Head of caudate nucleus (tissue), 42 donors: ENCODE measurements around the gene PRKN.
"Not testable (repeated sequence)": the region's sequence is repeated elsewhere in the genome, so short reads cannot be mapped to it uniquely, and the experiment has no call there.

Experiments
- DNase-seq, 42 donors: peaks; one replicate each; pipeline versions ENCODE4 v3.0.0 to v3.0.0-alpha.2; 2020 to 2021; ENCODE audit warnings: mixed read lengths in 7 of 42
- intact Hi-C: fragments of 100-400 bp; cut with DNase I; formaldehyde crosslinking; loops from one replicate; pipeline ENCODE4 v1.15.0; 2022

The PRKN gene

DNA sequence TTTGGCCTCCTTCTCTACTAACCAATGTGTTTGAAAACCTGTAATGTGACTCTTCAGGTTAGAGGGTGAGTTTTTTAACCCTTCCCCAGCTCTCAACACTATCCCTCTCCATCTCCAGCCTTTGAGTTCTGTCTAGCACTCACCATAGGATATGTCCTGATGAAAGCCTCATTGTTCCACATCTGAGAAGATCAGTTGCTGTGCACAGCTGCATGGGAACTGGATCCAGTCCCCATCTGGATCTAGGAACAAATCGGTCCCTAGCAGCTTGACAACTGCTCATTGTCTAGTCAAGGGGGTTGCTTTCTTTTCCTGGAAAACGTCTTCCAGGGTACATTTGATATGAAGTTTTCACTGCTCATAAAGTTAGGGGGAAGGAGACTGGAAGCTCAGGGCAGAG, 1408.3 kb downstream of the PRKN start:
- peak; percentile 21 to 91 (median 77) for DNase-seq
- intact Hi-C loops, result no loop called here

DNA sequence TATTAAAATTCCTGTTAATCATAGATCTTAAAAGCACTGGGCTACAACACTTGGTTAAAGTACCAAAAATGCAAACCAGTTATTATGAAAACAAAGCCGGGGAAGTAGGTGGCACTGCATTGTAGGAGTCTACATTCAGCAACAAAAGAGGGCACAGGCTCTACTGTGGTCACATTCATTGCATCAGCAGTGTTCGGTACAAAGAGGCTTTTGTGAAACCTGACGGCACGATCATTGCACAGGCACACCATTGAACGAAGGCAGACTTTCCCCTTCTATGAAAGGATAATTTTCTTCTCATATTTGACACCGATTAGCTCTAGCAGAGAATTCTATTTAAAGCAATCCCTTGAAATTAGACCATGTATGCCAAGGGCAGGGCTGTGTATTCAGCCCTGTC, 1409.1 kb downstream of the PRKN start:
- intact Hi-C loops, result no loop called here
- DNase-seq, result peak; percentile 21 to 90 (median 74)

DNA sequence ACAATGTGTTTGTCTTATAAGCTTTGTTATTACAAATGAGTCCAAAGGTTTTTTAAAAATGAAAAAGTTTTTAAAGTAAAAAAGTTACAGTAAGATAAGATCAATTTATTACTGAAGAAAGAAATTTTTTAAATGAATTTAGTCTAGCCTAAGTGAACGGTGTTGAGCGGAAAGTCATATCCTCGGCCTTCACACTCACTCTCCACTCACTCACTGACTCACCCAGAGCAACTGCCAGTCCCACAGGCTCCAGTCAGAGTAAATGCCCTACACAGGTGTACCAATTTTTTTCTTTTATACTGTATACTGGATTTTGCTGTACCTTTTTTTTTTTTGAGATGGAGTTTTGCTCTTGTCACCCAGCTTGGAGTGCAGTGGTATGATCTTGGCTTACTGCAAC, 1411.0 kb downstream of the PRKN start:
- no peak for DNase-seq
- intact Hi-C loops, result no loop called here

DNA sequence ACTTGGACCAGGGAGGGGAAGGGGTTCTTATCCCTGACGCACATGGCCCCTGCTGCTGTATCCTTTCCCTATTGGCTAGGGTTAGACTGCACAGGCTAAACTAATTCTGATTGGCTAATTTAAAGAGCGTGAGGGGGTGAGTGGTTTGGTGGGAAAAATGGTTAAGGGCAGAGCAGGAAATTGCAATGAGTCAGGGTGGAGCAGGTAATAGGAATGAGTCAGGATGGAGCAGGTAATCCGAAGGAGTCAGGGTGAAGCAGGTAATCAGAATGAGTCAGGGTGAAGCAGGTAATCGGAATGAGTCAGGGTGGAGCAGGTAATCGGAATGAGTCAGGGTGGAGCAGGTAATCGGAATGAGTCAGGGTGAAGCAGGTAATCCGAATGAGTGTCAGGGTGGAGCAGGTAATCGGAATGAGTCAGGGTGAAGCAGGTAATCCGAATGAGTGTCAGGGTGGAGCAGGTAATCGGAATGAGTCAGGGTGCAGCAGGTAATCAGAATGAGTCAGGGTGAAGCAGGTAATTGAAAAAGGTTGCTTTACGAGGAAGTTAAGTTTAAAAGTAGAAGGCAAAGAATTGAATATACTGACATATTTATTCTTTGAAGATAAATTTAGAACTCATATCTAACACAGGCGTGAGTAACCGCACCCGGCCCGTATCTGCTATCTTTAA, 1412.2 kb downstream of the PRKN start:
- DNase-seq, intact Hi-C loops: not testable (repeated sequence)

DNA sequence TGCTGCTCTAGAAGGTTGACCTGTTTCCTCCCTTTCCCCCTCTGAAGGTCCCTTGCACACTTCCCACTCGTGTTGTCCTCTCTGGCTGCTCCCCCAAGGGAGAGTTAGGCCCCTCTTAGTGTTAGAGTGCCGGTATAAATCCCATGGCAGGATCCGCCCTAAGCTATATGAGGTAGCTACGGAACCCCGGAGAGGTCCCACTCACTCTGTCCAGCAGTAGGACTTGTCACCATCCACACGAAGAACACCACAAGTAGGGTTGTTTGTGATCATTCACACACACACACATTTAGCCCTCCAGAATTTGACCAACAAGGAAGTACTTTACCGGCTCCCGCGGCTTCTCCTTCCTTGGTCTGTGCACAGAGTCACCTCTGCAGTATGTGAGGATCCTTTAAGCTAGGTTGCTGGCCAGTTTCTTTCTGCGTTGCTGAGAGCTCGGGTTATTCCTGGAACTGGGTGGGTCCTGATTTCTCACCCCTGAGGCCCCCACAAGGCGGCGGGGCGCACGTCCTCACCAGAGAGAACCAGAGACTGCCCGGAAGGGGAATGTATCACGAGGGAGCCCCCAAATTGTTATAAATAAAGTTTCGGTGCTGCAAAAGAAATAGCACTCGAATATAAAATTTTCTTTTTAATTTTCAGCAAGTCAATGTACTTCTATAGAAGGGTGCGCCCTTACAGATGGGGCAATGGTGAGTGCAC, 1412.9 kb downstream of the PRKN start:
- DNase-seq, intact Hi-C loops: not testable (repeated sequence)

DNA sequence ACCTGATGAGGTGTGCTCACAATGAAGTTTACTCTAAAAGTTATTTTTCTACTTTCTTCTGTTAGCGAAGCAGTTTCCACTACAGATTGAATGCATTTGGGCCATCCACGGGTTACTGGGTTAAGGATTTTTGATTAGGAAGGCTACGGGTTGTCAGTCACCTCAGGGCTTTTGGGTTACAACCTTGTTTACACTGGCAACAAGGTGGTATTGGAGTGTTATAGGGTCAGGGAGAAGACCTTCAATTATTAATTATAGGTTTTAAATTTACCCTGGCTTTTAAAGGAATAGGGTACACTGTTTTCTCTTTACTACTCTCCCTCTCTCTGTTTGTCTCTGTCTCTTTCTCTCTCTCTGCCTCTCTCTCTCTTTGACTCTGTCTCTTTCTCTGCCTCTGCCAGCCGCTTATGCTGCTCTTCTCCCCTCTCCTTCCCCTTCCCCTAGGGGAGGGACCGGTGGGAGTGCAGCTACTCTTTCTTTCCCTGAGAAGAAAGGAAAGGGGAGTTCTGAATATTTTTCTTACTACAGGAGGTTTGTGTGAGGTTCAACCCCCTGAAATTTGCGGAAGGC, 1413.5 kb downstream of the PRKN start:
- no peak for DNase-seq
- intact Hi-C loops, result no loop called here

DNA sequence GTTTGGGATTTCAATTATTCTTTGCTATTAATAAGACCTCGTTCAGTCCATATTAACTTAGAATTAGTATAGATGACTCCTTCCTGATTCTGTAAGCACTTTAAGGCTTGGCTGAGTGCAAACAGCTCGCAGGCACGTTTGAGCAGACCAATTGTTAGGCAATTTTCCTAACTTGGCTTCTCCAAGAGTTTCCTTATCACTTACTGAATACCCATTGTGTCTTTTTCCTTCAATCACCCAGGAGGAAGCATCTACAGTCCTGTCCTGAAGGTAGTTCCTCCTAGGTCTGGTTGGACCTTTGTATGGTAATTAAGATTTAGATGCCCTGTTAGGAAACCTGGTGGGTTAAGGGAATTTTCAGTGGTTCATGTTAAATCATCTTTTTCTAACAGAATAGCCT, 1414.1 kb downstream of the PRKN start:
- DNase-seq, intact Hi-C loops: not testable (repeated sequence)

DNA sequence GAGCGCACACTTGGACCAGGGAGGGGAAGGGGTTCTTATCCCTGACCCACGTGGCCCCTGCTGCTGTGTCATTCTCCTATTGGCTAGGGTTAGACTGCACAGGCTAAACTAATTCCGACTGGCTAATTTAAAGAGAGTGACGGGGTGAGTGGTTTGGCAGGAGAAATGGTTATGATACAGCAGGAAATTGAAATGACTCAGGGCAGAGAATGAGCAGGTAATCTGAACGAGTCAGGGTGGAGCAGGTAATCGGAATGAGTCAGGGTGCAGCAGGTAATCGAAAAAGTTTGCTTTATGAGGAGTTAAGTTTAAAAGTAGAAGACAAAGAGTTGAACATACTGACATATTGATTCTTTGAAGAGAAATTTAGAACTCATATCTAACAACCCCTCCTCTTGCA, 1417.8 kb downstream of the PRKN start:
- not testable (repeated sequence) for DNase-seq

DNA sequence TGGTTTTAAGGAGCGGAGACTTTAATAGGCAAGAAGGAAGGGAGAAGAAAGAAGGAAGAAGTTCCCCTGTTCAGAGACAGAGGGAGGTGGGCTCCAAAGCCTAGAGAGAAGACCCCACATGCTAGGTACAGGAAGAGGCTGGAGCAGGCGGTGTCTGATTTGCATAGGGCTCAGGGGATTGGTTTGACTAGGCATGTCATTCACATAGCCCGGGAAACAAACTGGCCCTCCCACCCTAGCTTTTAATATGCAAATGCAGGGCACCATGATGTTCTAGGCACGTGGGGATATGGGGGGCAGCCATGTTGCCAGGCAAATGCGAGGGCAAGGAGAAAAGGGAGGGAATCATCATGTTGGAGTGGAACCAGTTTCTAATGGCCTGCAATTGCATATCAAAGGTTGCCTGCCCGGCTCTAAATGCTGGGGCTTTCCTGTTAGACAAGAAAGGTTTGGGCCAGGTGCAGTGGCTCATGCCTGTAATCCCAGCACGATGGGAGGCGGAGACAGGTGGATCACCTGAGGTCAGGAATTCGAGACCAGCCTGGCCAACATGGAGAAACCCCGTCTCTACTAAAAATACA, 1419.4 kb downstream of the PRKN start:
- no peak for DNase-seq
- intact Hi-C loops, result no loop called here

More for the DNA sequence above, 1417.8 kb downstream of the PRKN start:
- intact Hi-C loops, result not testable (repeated sequence)

DNA sequence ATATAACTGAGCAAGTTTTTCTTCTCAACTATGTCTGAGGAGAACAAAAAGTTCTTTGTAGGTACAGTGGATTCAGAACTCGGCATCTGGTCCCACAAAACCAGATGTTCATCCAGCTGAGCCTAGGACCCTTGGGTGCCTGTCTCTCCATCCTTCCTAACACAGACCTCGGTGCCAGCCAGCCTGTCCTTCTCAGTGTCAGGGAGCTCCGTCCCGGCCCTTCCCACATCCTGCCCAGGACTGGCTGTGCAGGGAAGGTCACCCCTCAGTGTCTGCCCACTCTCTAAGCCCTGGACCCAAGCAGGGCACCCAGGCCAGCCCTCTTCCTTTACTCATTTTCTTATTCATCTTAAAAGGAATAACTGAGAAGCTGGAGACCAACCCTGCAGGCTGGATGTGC, 1421.7 kb downstream of the PRKN start:
- peak in 24 of 42 donors; percentile 7 to 66 (median 40) for DNase-seq
- intact Hi-C loops, result no loop called here

DNA sequence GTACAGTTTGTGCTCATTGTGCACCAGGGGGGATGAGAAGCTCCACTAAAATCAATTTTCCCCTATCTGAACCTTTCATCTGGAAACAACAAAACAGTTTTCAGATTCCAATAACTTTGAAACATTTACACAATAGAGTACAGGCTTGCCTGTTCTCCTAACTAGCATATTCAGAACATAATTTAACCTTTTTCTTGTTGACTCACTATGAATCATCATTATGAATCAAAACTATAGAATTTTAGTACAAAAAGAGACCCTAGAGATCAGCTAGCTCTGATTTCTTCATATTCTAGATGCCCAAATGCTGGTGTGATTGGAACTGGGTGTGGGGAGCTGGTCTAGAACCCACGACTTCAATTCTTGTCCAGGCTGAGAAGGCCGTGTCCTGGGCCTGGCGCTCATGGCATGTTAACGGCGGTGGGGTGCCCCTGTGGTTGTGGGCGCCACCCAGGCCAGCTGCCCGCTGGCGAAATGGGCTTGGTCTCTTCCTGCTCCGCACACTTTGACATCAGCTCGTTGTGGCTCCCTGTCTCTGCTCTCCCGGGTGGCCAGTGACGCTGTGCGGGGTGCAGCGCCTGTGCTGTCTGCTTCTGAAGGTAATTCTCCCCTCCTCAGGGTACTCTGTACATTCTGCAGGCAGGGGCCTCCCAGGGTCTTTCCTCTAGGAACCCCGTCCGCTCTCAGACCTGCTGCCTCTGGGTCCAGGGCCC, 1423.8 kb downstream of the PRKN start:
- no peak for DNase-seq
- intact Hi-C loops, result no loop called here

DNA sequence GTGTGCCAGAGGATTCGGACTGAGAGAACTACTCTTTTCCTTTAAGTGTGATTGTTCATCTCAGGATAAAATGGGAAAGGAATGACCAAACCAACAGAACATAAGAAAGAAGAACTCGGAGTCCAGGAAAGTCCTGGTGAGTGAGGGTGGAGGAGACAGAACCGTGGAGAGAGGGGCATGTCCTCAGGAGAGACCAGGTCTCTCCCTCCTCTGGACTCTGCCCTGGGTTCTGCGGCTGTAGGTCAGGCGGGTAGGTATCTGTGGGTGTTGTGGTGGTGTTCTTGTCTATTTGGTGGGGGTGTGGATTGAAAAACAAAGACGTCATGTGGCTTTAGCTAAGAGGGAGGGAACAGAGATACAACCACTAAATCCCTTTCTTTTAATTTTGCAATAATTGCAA, 1424.6 kb downstream of the PRKN start:
- intact Hi-C loops, result no loop called here
- DNase-seq, result no peak

DNA sequence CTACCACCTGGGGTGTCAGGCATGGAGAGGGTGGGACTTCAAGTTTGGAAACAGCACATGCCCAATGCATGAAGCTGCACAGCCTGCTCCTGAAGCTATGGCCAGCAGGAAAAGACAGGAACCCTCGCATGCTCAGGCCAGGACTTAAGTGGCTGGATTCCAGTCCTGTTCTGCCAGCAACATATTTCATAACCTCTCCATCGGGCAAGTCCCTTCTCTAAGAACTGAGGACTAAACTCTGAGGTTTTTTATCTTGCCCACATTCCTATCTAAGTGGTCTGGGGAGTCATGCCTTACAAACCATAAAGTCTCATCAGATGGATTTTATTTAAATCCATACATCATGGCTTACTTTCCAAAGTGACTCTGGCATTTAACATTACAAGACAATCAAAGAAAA, 1426.2 kb downstream of the PRKN start:
- intact Hi-C loops, result no loop called here

DNA sequence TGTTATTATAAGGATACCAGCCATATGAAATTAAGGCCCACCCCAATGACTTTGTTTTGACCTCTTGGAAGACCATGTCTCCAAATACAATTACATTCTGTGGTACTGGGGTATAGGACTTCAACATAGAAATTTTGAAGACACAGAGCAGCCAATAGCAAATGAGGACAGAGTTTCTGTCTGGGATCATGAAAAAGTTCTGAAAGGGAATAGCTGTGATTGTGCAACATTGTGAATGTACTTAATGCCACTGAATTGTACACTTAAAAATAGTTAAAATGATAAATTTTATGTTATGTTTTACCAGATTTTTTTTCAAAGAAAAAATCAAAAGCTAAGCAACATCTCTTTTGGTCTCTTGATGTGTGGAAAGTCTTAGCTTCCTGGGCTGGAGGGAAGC, 1426.7 kb downstream of the PRKN start:
- intact Hi-C loops, result no loop called here

More for the DNA sequence above, 1426.2 kb downstream of the PRKN start:
- DNase-seq, result peak in 1 of 42 donors; percentile 35

DNA sequence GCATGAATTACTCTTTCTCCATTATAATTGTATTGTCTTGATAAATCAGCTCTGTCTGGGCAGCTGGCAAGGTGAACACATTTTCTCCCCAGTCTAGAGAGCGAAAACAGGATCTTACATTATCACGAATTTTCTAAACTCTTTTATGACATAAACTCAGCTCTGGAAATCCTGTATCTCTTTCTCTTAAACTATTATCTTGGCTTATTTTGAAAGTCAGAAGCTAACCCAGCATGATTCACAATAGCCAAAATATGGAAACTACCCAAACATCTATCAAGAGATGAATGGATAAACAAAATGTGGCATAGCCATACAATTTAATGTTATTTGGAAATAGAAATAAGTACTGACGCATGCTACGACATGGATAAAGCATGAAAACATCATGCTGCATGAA, 1427.8 kb downstream of the PRKN start:
- no peak for DNase-seq

More for the DNA sequence above, 1426.7 kb downstream of the PRKN start:
- no peak for DNase-seq

More for the DNA sequence above, 1427.8 kb downstream of the PRKN start:
- intact Hi-C loops, result no loop called here
